Astrocyte of the cerebellum (primary cell): ENCODE measurements around the gene ZNF699.
"Not testable (repeated sequence)": the region's sequence is repeated elsewhere in the genome, so short reads cannot be mapped to it uniquely, and the experiment has no call there.

Experiments
- DNase-seq: peaks from one replicate; pipeline ENCODE4 v3.0.0-alpha.2; 2011; ENCODE audit warnings: low read depth
- H3K4me3 ChIP-seq: 2 replicates; pipeline ENCODE4 v1.5.1; 2011; ENCODE audit warnings: mild to moderate bottlenecking, low read depth, low read length, moderate library complexity
- in situ Hi-C: cut with HindIII; loops from 2 replicates; pipeline ENCODE4 v1.10.0; 2017; ENCODE audit warnings: low sequenced_read_pairs
- TF ChIP-seq, protein P1 (sequence below): IDR thresholded peaks from 2 replicates; pipeline ENCODE4 v1.5.1; 2012; ENCODE audit warnings: low read length, low read depth, moderate library complexity, mild to moderate bottlenecking; ENCODE audit errors: missing control alignments

Gene ZNF699

GRCh38 chr19:9345005-9345404, 35.4 kb upstream of the ZNF699 start:
- TF ChIP-seq, protein P1, sequence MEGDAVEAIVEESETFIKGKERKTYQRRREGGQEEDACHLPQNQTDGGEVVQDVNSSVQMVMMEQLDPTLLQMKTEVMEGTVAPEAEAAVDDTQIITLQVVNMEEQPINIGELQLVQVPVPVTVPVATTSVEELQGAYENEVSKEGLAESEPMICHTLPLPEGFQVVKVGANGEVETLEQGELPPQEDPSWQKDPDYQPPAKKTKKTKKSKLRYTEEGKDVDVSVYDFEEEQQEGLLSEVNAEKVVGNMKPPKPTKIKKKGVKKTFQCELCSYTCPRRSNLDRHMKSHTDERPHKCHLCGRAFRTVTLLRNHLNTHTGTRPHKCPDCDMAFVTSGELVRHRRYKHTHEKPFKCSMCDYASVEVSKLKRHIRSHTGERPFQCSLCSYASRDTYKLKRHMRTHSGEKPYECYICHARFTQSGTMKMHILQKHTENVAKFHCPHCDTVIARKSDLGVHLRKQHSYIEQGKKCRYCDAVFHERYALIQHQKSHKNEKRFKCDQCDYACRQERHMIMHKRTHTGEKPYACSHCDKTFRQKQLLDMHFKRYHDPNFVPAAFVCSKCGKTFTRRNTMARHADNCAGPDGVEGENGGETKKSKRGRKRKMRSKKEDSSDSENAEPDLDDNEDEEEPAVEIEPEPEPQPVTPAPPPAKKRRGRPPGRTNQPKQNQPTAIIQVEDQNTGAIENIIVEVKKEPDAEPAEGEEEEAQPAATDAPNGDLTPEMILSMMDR: no peak
- DNase-seq: no peak
- in situ Hi-C loops: no loop called here
- no peak overlapping the region for H3K4me3 ChIP-seq

- DNase-seq: no peak
- in situ Hi-C loops: no loop called here
- H3K4me3 ChIP-seq: no peak overlapping the region
- TF ChIP-seq, protein P1: no peak
Observed at GRCh38 chr19:9342610-9343304, 33.1 kb upstream of the ZNF699 start.

GRCh38 chr19:9329999-9330398, 20.4 kb upstream of the ZNF699 start:
- in situ Hi-C loops: no loop called here
- TF ChIP-seq, protein P1: no peak
- H3K4me3 ChIP-seq: no peak overlapping the region

DNA sequence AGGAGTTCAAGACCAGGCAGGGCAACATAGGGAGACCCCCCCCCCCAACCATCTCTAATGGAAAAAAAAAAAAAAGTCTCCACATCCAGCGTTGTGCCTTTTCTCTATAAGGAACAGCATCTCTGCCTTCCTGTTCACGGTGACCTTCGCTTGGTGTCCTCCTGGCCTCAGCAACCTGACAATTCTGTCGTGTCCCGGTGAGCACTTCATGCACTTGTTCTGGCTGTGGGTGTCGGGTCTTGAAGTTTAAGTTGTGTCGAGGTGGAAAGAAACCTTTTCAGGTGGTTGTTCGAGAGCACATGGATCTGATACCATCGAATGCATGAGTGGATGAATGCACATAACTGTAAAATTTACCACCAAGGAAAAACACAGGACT, 14.9 kb upstream of the ZNF699 start:
- TF ChIP-seq, protein P1: no peak
- DNase-seq: no peak
- in situ Hi-C loops: no loop called here
- H3K4me3 ChIP-seq: peak overlapping the region; percentile 78

More at GRCh38 chr19:9329999-9330398, 20.4 kb upstream of the ZNF699 start:
- no peak for DNase-seq

DNA sequence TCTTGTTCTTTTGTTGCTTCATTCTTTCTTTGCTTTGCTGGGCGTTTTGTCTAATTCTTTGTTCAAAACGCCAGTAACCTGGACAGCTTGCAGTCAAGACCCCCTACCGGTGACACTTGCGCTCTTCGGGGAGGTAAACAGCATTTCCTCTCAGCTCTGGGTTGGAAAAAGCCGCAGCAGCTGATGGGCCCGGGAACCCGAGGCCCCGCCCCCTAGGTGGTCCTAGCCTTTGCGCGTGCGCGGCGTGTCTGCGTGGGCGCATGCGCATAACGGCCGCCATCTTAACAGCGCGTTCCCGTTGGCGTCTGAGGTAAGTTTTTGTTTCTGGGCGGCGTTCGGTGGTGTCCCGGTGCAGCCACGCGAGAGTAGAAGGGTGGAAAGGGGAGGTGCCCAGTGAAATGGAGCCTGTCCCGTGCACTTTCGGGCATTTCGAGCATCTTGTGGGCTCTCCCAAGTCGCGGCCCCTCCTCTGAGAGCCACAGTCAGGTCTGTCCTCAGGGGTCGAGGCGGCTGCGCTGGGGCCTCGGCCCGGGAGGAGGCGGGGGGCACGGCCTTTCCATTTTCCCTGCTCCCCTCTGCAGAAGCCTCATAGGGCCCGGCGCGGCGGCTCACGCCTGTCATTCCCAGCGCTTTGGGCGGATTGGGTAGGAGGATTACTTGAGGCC, 14.4 kb upstream of the ZNF699 start, which contains the start of gene ZNF559:
Gene ZNF559, plus strand, starts transcription at position 261 of the 665 bp plus-strand sequence. CDS start 14,371 bp downstream, outside the sequence.
- H3K4me3 ChIP-seq: peak within 1 kb of the TSS; percentile 78
- TF ChIP-seq, protein P1: peak; percentile 45
- DNase-seq: peak; percentile 90
- in situ Hi-C loops: no loop called here

DNA sequence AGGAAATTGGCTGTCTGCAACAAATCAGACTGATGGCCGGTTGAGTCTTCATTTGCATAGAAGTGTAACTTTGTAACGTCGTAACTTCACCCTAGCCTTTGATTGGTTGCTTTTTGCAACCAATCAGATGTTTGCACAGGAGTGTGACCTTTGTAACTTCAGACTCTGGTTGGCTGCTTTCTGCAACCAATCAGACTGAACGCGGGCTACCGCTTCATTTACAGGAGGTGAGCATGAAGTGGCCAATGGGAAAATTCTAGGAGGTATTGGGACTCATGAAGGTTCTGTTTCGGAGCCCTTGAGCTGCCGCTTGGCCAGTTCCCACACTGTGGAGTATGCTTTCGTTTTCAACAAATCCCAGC, 13.9 kb upstream of the ZNF699 start:
- in situ Hi-C loops: no loop called here
- DNase-seq: no peak
- peak overlapping the region; percentile 78 for H3K4me3 ChIP-seq
- TF ChIP-seq, protein P1: no peak

- in situ Hi-C loops, H3K4me3 ChIP-seq, DNase-seq: not testable (repeated sequence)
Observed at GRCh38 chr19:9322201-9322600, 12.6 kb upstream of the ZNF699 start.

DNA sequence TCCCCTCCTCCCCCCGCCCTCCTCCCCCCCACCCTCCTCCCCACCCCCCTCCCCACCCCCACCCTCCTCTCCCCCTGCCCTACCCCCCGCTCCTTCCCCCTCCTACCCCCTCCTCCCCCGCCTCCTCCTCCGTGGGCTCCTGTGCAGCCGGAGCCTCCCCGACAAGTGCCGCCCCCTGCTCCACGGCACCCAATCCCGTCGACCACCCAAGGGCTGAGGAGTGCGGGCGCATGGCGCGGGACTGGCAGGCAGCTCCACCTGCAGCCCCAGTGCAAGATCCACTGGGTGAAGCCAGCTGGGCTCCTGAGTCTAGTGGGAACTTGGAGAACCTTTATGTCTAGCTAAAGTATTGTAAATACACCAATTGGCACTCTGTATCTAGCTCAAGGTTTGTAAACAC, 12.1 kb upstream of the ZNF699 start:
- DNase-seq, H3K4me3 ChIP-seq, in situ Hi-C loops: not testable (repeated sequence)
